Measurements from ENCODE around the gene SPATA32. TPM values are rescaled to one million over a fixed set of nuclear protein-coding genes. Genes with fewer than 3 reads are reported as not detected.

SPATA32 gene
- total RNA-seq, 1 donor from 2014 or later, result not detected

- Mint-ChIP-seq H3K9me3 (no peaks in the 10 kb centered on the region), H3K27ac (no peak overlapping the region), H3K4me1 (peaks cover 3% of the 10 kb centered on the region), H3K27me3 (ENCODE audit: low read depth) (peaks cover 2% of the 10 kb centered on the region), H3K4me3 (peak overlapping the region; percentile 9), H3K36me3 (no peaks in the 10 kb centered on the region)
- TF ChIP-seq CTCF (IDR thresholded peaks at IDR 0.05; ENCODE audit: unreplicated experiment), result no peak
- DNase-seq (ENCODE audit: low spot score in 2 of 2, unreplicated experiment in 2 of 2), result no peak
Measured at GRCh38 chr17:45260204-45260783, 1.6 kb downstream of the SPATA32 start.

GRCh38 chr17:45258981-45259380 is 2.9 kb downstream of the SPATA32 start:
- H3K4me1 Mint-ChIP-seq, result peaks cover 3% of the 10 kb centered on the region
- peaks cover 2% of the 10 kb centered on the region for H3K27me3 Mint-ChIP-seq (ENCODE audit: low read depth)
- DNase-seq (ENCODE audit: low spot score in 2 of 2, unreplicated experiment in 2 of 2), result no peak
- H3K27ac Mint-ChIP-seq, result no peak overlapping the region
- TF ChIP-seq CTCF (IDR thresholded peaks at IDR 0.05; ENCODE audit: unreplicated experiment), result no peak
- H3K9me3 Mint-ChIP-seq, result no peaks in the 10 kb centered on the region
- no peaks in the 10 kb centered on the region for H3K36me3 Mint-ChIP-seq
- H3K4me3 Mint-ChIP-seq, result no peak overlapping the region

- Mint-ChIP-seq H3K36me3 (no peaks in the 10 kb centered on the region), H3K27ac (no peak overlapping the region), H3K27me3 (ENCODE audit: low read depth) (peaks cover 2% of the 10 kb centered on the region), H3K4me1 (no peaks in the 10 kb centered on the region), H3K4me3 (no peak overlapping the region), H3K9me3 (no peaks in the 10 kb centered on the region)
- no peak for TF ChIP-seq CTCF (IDR thresholded peaks at IDR 0.05; ENCODE audit: unreplicated experiment)
- DNase-seq (ENCODE audit: low spot score in 2 of 2, unreplicated experiment in 2 of 2), result no peak
Measured at GRCh38 chr17:45257115-45257514, 4.8 kb downstream of the SPATA32 start.

- no peak for TF ChIP-seq CTCF (IDR thresholded peaks at IDR 0.05; ENCODE audit: unreplicated experiment)
- Mint-ChIP-seq H3K4me3 (no peak overlapping the region), H3K36me3 (no peaks in the 10 kb centered on the region), H3K9me3 (no peaks in the 10 kb centered on the region), H3K4me1 (no peaks in the 10 kb centered on the region), H3K27ac (no peak overlapping the region), H3K27me3 (ENCODE audit: low read depth) (peaks cover 2% of the 10 kb centered on the region)
- DNase-seq (ENCODE audit: low spot score in 2 of 2, unreplicated experiment in 2 of 2), result no peak
Measured at GRCh38 chr17:45256114-45256966, 5.6 kb downstream of the SPATA32 start.

GRCh38 chr17:45255358-45255757 is 6.5 kb downstream of the SPATA32 start:
- Mint-ChIP-seq H3K27me3 (ENCODE audit: low read depth) (peaks cover 2% of the 10 kb centered on the region), H3K4me1 (no peaks in the 10 kb centered on the region), H3K27ac (no peak overlapping the region), H3K36me3 (no peaks in the 10 kb centered on the region), H3K4me3 (no peak overlapping the region), H3K9me3 (no peaks in the 10 kb centered on the region)
- DNase-seq (ENCODE audit: low spot score in 2 of 2, unreplicated experiment in 2 of 2), result no peak
- no peak for TF ChIP-seq CTCF (IDR thresholded peaks at IDR 0.05; ENCODE audit: unreplicated experiment)

All from mesothelial cell of epicardium (in vitro differentiated cells).